Naive thymus-derived CD4-positive, alpha-beta T cell (primary cell): ENCODE measurements around the gene XYLT2. TPM values are rescaled to one million over a fixed set of nuclear protein-coding genes. Genes with fewer than 3 reads are reported as not detected.
"Not testable (repeated sequence)": the region's sequence is repeated elsewhere in the genome, so short reads cannot be mapped to it uniquely, and the experiment has no call there.

ENCODE experiments used
- ATAC-seq: fragments of 150-1000 bp; cut with Tn5 transposase; 2 replicates; pipeline ENCODE4 v1.10.0; 2021; ENCODE audit warnings: mild to moderate bottlenecking, moderate library complexity
- CTCF ChIA-PET: fragments of 350-600 bp; sonication (Branson Sonifier 250); formaldehyde crosslinking; loops from one replicate; lab custom pipeline; 2021; ENCODE audit warnings: antibody characterized with exemption; lab: Charles Lee
- POLR2A ChIA-PET: fragments of 350-600 bp; sonication (Branson Sonifier 250); formaldehyde crosslinking; loops from one replicate; lab custom pipeline; 2021; ENCODE audit warnings: antibody characterized with exemption, inconsistent platforms; lab: Charles Lee
- DNase-seq, 9 donors: peaks; one replicate each; pipeline versions ENCODE4 v3.0.0 to v3.0.0-alpha.2; 2020 to 2022; ENCODE audit warnings: mixed read lengths in 1 of 9
- H3K27ac ChIP-seq: one replicate; pipeline ENCODE4 v1.7.0; 2013; ENCODE audit warnings: mild to moderate bottlenecking, low read depth, low read length, moderate library complexity
- H3K27me3 ChIP-seq, 2 donors: one replicate each; pipeline ENCODE4 v1.7.0; 2013; ENCODE audit warnings: low read length in 2 of 2, mild to moderate bottlenecking in 2 of 2, moderate library complexity in 2 of 2; ENCODE audit not compliant: control insufficient read depth in 2 of 2, insufficient read depth in 2 of 2
- H3K36me3 ChIP-seq, 3 experiments: 1 replicate in 2 of 3; 2 replicates in 1 of 3; pipeline ENCODE4 v1.7.0; 2013; ENCODE audit warnings: low read length in 3 of 3, mild to moderate bottlenecking in 3 of 3, moderate library complexity in 1 of 3; ENCODE audit not compliant: insufficient read depth in 3 of 3, control insufficient read depth in 2 of 3
- H3K4me1 ChIP-seq, 2 donors: one replicate each; pipeline ENCODE4 v1.7.0; 2013; ENCODE audit warnings: low read length in 2 of 2, mild to moderate bottlenecking in 2 of 2, moderate library complexity in 1 of 2; ENCODE audit not compliant: control insufficient read depth in 2 of 2, insufficient read depth in 2 of 2
- H3K4me3 ChIP-seq: 2 replicates; pipeline ENCODE4 v1.7.0; 2013; ENCODE audit warnings: mild to moderate bottlenecking, low read length
- H3K9me3 ChIP-seq, 3 experiments: 1 replicate in 2 of 3; 2 replicates in 1 of 3; pipeline ENCODE4 v1.7.0; 2013; ENCODE audit warnings: low read length in 3 of 3; ENCODE audit not compliant: control insufficient read depth in 2 of 3
- H3K27ac Mint-ChIP-seq, 9 donors: one replicate each; pipeline ENCODE4 v1.8.0; 2020 to 2022; ENCODE audit warnings: mixed read lengths in 9 of 9, mild to moderate bottlenecking in 8 of 9, moderate library complexity in 5 of 9, inconsistent platforms in 2 of 9
- H3K27me3 Mint-ChIP-seq, 5 donors: one replicate each; pipeline ENCODE4 v1.8.0; 2021 to 2022; ENCODE audit warnings: mixed read lengths in 5 of 5, mild to moderate bottlenecking in 1 of 5
- H3K36me3 Mint-ChIP-seq, 5 donors: one replicate each; pipeline ENCODE4 v1.8.0; 2020 to 2022; ENCODE audit warnings: mixed read lengths in 5 of 5, mild to moderate bottlenecking in 3 of 5, inconsistent platforms in 1 of 5
- H3K4me1 Mint-ChIP-seq, 7 donors: one replicate each; pipeline ENCODE4 v1.8.0; 2020 to 2022; ENCODE audit warnings: mixed read lengths in 7 of 7, mild to moderate bottlenecking in 3 of 7, inconsistent platforms in 1 of 7
- H3K4me3 Mint-ChIP-seq, 10 donors: one replicate each; pipeline ENCODE4 v1.8.0; 2020 to 2022; ENCODE audit warnings: mild to moderate bottlenecking in 10 of 10, mixed read lengths in 10 of 10, moderate library complexity in 6 of 10, inconsistent platforms in 2 of 10
- H3K9me3 Mint-ChIP-seq, 11 donors: one replicate each; pipeline ENCODE4 v1.8.0; 2020 to 2022; ENCODE audit warnings: mixed read lengths in 11 of 11, mild to moderate bottlenecking in 4 of 11, inconsistent platforms in 1 of 11, moderate library complexity in 1 of 11
- intact Hi-C, 2 donors: fragments of 100-400 bp; cut with micrococcal nuclease; formaldehyde crosslinking; loops; one replicate each; pipeline ENCODE4 v1.15.1; 2023
- polyA plus RNA-seq, 2 donors: library from polyadenylated mRNA; unstranded; fragments of 300-500 nt; fragmentation: Illumina TruSeq; gene quantifications; one replicate each; pipeline ENCODE4 v1.2.3, GENCODE V29; 2021
- total RNA-seq, 6 experiments: library from RNA in 5 of 6; stranded (reverse) in 5 of 6; gene quantifications; 1 replicate in 5 of 6; 2 replicates in 1 of 6; pipeline ENCODE4 v1.2.3 and lab custom pipeline; 2021 to 2026

The XYLT2 gene
- total and polyA plus RNA-seq, 7 experiments from 2014 or later = 8.0 to 43.7 (median 25.0) TPM

DNA sequence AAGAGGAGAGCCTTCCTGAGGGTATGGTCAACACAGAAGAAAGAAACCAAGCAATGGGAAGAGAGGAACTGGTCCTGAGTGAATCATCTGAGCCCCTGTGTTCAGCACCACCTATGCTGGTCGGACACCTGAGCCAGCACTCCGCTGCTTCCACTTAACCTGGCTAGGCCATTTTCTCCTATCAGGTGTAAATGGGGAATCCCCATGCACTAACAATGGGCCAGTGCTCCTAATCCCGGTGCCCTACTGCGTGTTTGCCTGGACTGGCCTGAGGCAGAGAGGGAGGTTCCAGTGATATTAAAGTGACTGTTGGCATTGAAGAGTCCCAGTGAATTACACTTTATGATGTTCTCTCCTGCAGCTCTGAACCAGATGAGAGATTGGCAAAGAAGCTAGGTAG, 34.4 kb upstream of the XYLT2 start:
- H3K27me3 Mint-ChIP-seq = peaks cover 4 to 26% (median 13%) of the 10 kb centered on the region in 5 donors
- ChIA-PET CTCF (no interaction called here), POLR2A (no interaction called here)
- Histone ChIP-seq H3K36me3 (no peaks in the 10 kb centered on the region), H3K27me3 (no peaks in the 10 kb centered on the region), H3K4me1 (no peaks in the 10 kb centered on the region), H3K27ac (no peak overlapping the region), H3K9me3 (no peaks in the 10 kb centered on the region), H3K4me3 (no peak overlapping the region)
- ATAC-seq = no peak
- H3K27ac Mint-ChIP-seq = no peak overlapping the region
- DNase-seq = no peak
- no peaks in the 10 kb centered on the region for H3K9me3 Mint-ChIP-seq
- peaks cover 0 to 18% (median 0%) of the 10 kb centered on the region in 7 donors for H3K4me1 Mint-ChIP-seq
- no peaks in the 10 kb centered on the region for H3K36me3 Mint-ChIP-seq
- intact Hi-C loops = no loop called here
- H3K4me3 Mint-ChIP-seq = no peak overlapping the region

DNA sequence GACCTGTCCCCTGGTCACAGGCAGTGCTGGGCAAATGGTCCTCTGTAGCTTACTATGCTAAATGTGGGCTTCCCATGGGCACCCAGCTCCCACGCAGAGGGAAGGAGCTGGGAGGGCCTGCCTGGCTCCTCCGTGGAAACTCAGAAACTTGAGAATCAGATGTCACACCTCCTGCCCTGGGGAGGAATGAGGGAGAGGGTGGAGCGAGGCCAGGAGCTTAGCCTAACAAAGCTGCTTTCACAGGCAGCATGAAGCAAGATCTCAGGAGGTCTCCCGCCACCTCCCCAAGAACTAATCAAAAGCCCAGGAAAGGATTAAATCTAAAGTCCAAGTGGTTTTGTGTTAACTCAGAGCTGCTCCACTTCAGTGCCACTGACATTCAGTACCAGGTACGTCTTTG, 33.6 kb upstream of the XYLT2 start:
- H3K27me3 ChIP-seq = no peaks in the 10 kb centered on the region
- no peaks in the 10 kb centered on the region for H3K36me3 ChIP-seq
- no peak overlapping the region for H3K27ac ChIP-seq
- no peak overlapping the region for H3K4me3 ChIP-seq
- ATAC-seq (no peak), DNase-seq (no peak)
- CTCF ChIA-PET = interaction anchor here (1.1 kb wide), 1 partner anchor 112 kb away, joined by 7 read pairs; the partner anchor contains the start of gene COL1A1
- H3K4me3 Mint-ChIP-seq = no peak overlapping the region
- H3K4me1 ChIP-seq = no peaks in the 10 kb centered on the region
- no peaks in the 10 kb centered on the region for H3K9me3 ChIP-seq
- peaks cover 4 to 26% (median 13%) of the 10 kb centered on the region in 5 donors for H3K27me3 Mint-ChIP-seq
- H3K36me3 Mint-ChIP-seq = no peaks in the 10 kb centered on the region
- H3K27ac Mint-ChIP-seq = no peak overlapping the region
- no peaks in the 10 kb centered on the region for H3K9me3 Mint-ChIP-seq
- H3K4me1 Mint-ChIP-seq = peaks cover 0 to 18% (median 0%) of the 10 kb centered on the region in 7 donors
- POLR2A ChIA-PET = interaction anchor here (0.6 kb wide), 1 partner anchor 12 kb away, joined by 3 read pairs; no protein-coding TSS in a partner anchor
- intact Hi-C loops = no loop called here

DNA sequence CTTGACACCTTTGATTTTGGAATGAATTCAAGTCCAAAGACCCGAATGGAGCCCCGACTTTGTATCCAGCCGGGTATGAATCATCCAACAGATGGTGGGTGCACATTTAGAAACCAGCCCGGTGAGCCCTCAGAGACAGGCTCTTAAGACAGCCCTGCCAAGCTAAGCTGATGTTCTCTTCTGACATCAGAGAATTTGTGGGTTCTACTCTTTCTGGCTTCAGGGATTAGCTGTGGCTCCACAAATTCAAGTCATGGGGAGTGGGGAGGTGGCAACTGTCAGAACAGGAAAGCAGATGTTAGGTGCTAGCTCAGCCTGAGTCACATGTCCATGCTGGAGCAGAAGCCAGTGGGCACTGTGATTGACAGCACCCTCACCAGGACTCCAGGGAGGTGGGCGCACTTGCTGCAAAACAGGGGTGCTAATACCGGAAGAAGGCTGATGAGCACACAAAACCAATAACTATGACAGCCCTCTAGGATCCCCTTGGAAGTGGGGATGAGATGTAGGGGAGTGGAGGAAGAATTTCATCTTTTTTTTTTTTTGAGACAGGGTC, 31.4 kb upstream of the XYLT2 start:
- CTCF ChIA-PET = no interaction called here
- POLR2A ChIA-PET = no interaction called here
- peaks cover 4 to 24% (median 13%) of the 10 kb centered on the region in 5 donors for H3K27me3 Mint-ChIP-seq

DNA sequence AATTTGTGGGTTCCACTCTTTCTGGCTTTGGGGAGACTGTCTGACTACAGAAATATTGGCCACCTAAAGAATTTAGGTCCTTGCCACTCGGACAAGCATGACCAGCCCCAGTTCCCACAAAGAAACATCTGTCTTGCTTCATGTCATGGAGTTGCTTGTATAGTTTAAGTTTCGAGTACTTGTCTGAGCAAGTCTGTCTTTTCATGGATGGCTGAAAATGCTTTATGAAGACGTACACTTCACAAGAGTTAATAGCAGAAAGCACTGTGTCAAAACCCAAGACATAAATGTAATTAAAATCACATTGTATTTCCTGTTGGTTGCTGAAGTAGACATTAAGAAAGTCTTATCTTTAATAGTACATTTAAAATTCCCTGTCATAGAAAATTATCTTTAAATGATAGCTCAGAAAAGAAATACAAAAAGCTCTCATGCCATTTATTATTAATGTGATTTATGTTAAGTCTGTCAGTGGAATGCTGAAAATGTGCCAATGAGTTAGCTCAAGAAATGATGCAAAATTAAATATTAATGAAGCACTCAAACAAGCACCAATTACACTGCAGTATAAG, 29.8 kb upstream of the XYLT2 start:
- H3K4me1 Mint-ChIP-seq = peaks cover 0 to 6% (median 0%) of the 10 kb centered on the region in 7 donors
- no peaks in the 10 kb centered on the region for H3K9me3 ChIP-seq
- H3K4me3 ChIP-seq = no peak overlapping the region
- H3K27me3 ChIP-seq = no peaks in the 10 kb centered on the region
- no peak overlapping the region for H3K27ac Mint-ChIP-seq
- no peaks in the 10 kb centered on the region for H3K4me1 ChIP-seq
- ChIA-PET CTCF (no interaction called here), POLR2A (interaction anchor here (0.6 to 0.8 kb wide), 3 partner anchors 29 to 635 kb away, joined by 3 to 5 read pairs (median 3); no protein-coding TSS in a partner anchor)
- intact Hi-C loops = no loop called here
- H3K27me3 Mint-ChIP-seq = peaks cover 4 to 15% (median 5%) of the 10 kb centered on the region in 5 donors
- ATAC-seq = no peak
- H3K27ac ChIP-seq = no peak overlapping the region
- H3K36me3 Mint-ChIP-seq = no peaks in the 10 kb centered on the region
- no peaks in the 10 kb centered on the region for H3K9me3 Mint-ChIP-seq
- no peaks in the 10 kb centered on the region for H3K36me3 ChIP-seq
- DNase-seq = no peak
- no peak overlapping the region for H3K4me3 Mint-ChIP-seq

More for the DNA sequence above, 31.4 kb upstream of the XYLT2 start:
- no peak for DNase-seq
- Mint-ChIP-seq H3K36me3 (no peaks in the 10 kb centered on the region), H3K9me3 (no peaks in the 10 kb centered on the region), H3K4me3 (no peak overlapping the region), H3K4me1 (peaks cover 0 to 15% (median 0%) of the 10 kb centered on the region in 7 donors), H3K27ac (no peak overlapping the region)
- intact Hi-C loops = no loop called here
- Histone ChIP-seq H3K9me3 (no peaks in the 10 kb centered on the region), H3K4me3 (no peak overlapping the region), H3K4me1 (no peaks in the 10 kb centered on the region), H3K27ac (no peak overlapping the region), H3K36me3 (no peaks in the 10 kb centered on the region), H3K27me3 (no peaks in the 10 kb centered on the region)
- ATAC-seq = no peak

DNA sequence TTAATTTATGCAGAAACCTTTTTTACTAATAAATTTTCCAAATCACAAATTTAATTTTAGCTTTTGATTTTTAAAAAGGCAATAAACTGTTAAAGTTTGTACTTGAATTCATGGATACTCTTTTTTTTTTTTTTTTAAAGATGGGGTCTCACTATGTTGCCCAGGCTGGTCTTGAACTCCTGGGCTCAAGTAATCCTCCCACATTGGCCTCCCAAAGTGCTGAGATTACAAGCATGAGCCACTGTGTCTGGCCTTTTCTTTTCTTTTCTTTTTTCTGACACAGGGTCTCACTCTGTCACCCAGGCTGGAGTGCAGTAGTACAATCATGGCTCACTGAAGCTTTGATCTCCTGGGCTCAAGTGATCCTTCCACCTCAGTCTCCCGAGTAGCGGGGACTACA, 29.3 kb upstream of the XYLT2 start:
- H3K36me3 ChIP-seq, DNase-seq, H3K4me3 ChIP-seq, ATAC-seq, H3K4me1 ChIP-seq, H3K4me1 Mint-ChIP-seq, H3K27ac ChIP-seq, H3K27ac Mint-ChIP-seq, H3K27me3 ChIP-seq, H3K9me3 ChIP-seq, intact Hi-C loops, H3K9me3 Mint-ChIP-seq, H3K36me3 Mint-ChIP-seq, CTCF ChIA-PET, H3K4me3 Mint-ChIP-seq: not testable (repeated sequence)
- POLR2A ChIA-PET = interaction anchor here (0.6 to 0.8 kb wide), 3 partner anchors 28 to 635 kb away, joined by 3 to 5 read pairs (median 3); no protein-coding TSS in a partner anchor
- peaks cover 0 to 14% (median 4%) of the 10 kb centered on the region in 5 donors for H3K27me3 Mint-ChIP-seq

DNA sequence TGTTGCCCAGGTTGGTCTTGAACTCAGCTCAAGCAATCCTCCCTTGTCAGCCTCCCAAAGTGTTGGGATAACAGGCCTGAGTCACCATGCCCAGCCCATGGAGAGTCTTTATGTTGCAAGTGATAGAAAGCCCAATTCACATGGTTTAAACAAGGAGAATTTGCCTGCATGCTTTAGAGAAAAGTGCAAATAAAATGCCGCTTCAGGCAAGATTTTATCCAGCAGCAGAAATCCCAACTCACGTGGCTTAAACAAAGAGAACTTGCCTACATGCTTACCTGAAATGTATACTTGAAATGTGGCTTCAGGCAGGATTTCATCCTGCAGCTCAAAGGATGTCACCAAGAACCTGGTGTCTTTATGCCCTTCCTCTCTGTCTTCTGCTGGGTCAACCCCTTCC, 28.8 kb upstream of the XYLT2 start:
- CTCF ChIA-PET = no interaction called here
- no peaks in the 10 kb centered on the region for H3K36me3 Mint-ChIP-seq
- no peak for DNase-seq
- H3K4me1 ChIP-seq = no peaks in the 10 kb centered on the region
- H3K27ac ChIP-seq = no peak overlapping the region
- H3K36me3 ChIP-seq = no peaks in the 10 kb centered on the region
- no peaks in the 10 kb centered on the region for H3K9me3 ChIP-seq
- intact Hi-C loops = no loop called here
- H3K4me1 Mint-ChIP-seq = no peaks in the 10 kb centered on the region
- POLR2A ChIA-PET = no interaction called here
- ATAC-seq = no peak
- H3K27ac Mint-ChIP-seq = no peak overlapping the region
- peaks cover 0 to 14% (median 4%) of the 10 kb centered on the region in 5 donors for H3K27me3 Mint-ChIP-seq
- no peak overlapping the region for H3K4me3 Mint-ChIP-seq
- H3K4me3 ChIP-seq = no peak overlapping the region
- H3K27me3 ChIP-seq = no peaks in the 10 kb centered on the region
- no peaks in the 10 kb centered on the region for H3K9me3 Mint-ChIP-seq
